HL-60 (cell line): Measurements from ENCODE around the gene FAM149A.

Experiments used
- DNase-seq, 2 experiments: peaks; one replicate each; pipeline ENCODE4 v3.0.0-alpha.2; 2010 to 2020; ENCODE audit warnings: low read depth in 1 of 2, low spot score in 1 of 2
- H3K27ac ChIP-seq: fragments of 250-450 bp; sonication (Bioruptor Pico); replicated peaks from 2 replicates; pipeline ENCODE4 v1.5.1; 2020; ENCODE audit warnings: mild to moderate bottlenecking, moderate library complexity
- H3K27me3 ChIP-seq: fragments of 250-450 bp; sonication (Bioruptor Pico); 2 replicates; pipeline ENCODE4 v1.5.1; 2021; ENCODE audit warnings: mild to moderate bottlenecking, moderate library complexity; ENCODE audit not compliant: insufficient read depth, poor library complexity, severe bottlenecking
- H3K4me3 ChIP-seq: replicated peaks from 2 replicates; pipeline ENCODE4 v1.5.1; 2011; ENCODE audit warnings: mild to moderate bottlenecking, control low read depth, low read length; ENCODE audit not compliant: insufficient read depth
- CTCF ChIP-seq: IDR thresholded peaks from one replicate; pipeline ENCODE4 v1.5.1; 2011; ENCODE audit warnings: low read length, control low read depth, inconsistent platforms; ENCODE audit not compliant: insufficient read depth
- GABPA ChIP-seq: IDR thresholded peaks from 2 replicates; pipeline ENCODE4 v1.6.1; 2012; ENCODE audit warnings: low read depth
- POLR2AphosphoS5 ChIP-seq: IDR thresholded peaks from 2 replicates; pipeline ENCODE4 v1.6.1; 2012; ENCODE audit warnings: low read depth
- REST ChIP-seq: IDR thresholded peaks from 2 replicates; pipeline ENCODE4 v1.6.1; 2012; ENCODE audit warnings: low read depth; ENCODE audit not compliant: insufficient replicate concordance
- SPI1 ChIP-seq: IDR thresholded peaks from 2 replicates; pipeline ENCODE4 v1.6.1; 2012; ENCODE audit warnings: low read depth, mild to moderate bottlenecking, borderline replicate concordance

Gene FAM149A

DNA sequence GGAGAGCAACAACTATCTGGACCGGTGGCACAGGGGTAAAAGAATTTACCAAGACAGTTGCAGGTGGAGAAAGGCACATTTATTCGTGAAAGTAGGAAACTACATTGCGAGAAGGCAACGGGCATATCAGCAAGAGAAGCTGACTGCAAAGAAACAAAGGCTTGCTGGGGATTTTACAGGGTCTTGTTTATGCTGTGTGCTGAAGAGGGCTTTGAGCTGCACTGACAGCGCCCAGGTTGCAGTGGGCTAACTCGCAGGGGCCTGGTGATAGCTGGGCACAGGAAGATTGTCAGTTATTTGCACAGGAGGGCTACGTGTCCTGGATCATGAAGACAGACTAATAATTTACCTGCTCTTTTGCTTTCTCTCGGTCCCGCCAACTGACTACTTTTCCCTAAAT, 24.8 kb upstream of the FAM149A start:
- no peak overlapping the region for H3K27ac ChIP-seq

GRCh38 chr4:186081202-186081807, 23.2 kb upstream of the FAM149A start:
- TF ChIP-seq REST (no peak), CTCF (no peak), GABPA (no peak), POLR2AphosphoS5 (no peak), SPI1 (no peak)
- no peak overlapping the region for H3K4me3 ChIP-seq
- H3K27ac ChIP-seq: no peak overlapping the region
- peaks cover 5% of the 10 kb centered on the region for H3K27me3 ChIP-seq
- DNase-seq: no peak

More for the DNA sequence above, 24.8 kb upstream of the FAM149A start:
- peaks cover 5% of the 10 kb centered on the region for H3K27me3 ChIP-seq
- TF ChIP-seq CTCF (no peak), POLR2AphosphoS5 (no peak), REST (no peak), GABPA (no peak), SPI1 (no peak)
- H3K4me3 ChIP-seq: no peak overlapping the region
- DNase-seq: no peak

DNA sequence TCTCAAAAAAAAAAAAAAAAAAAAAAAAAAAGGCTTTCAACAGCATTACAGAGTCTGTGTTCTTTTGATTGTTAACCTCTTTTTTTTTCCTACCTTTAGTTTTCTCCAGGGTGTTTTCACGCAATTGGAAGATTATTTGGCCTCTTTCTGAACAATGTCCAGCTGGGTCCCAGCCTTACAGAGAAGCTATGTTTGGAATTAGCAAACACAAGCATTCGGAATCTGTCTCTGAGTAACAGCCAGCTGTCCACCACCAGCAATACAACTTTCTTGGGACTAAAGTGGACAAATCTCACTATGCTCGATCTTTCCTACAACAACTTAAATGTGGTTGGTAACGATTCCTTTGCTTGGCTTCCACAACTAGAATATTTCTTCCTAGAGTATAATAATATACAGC, 22.3 kb upstream of the FAM149A start:
- Histone ChIP-seq H3K27ac (no peak overlapping the region), H3K27me3 (peaks cover 3% of the 10 kb centered on the region), H3K4me3 (no peak overlapping the region)
- no peak for DNase-seq
- TF ChIP-seq POLR2AphosphoS5 (no peak), CTCF (no peak)

GRCh38 chr4:186088523-186088922, 16.0 kb upstream of the FAM149A start:
- Histone ChIP-seq H3K4me3 (no peak overlapping the region), H3K27ac (no peak overlapping the region), H3K27me3 (no peaks in the 10 kb centered on the region)
- no peak for DNase-seq
- TF ChIP-seq POLR2AphosphoS5: no peak
- no peak for TF ChIP-seq REST
- no peak for TF ChIP-seq GABPA
- TF ChIP-seq CTCF: no peak
- no peak for TF ChIP-seq SPI1
